Measurements from ENCODE around the gene PIK3CD.

GRCh38 chr1:9732123-9732971 is 80.8 kb downstream of the PIK3CD start:
- TF ChIP-seq GABPA (IDR thresholded peaks at IDR 0.05; ENCODE audit: low read depth) (no peak), CTCF (IDR thresholded peaks at IDR 0.05) (no peak), ELF1 (IDR thresholded peaks at IDR 0.05) (no peak), RFX5 (IDR thresholded peaks at IDR 0.05; ENCODE audit: low read length) (no peak), POLR2AphosphoS5 (IDR thresholded peaks at IDR 0.05; ENCODE audit: low read depth, low read length) (no peak), TAF1 (IDR thresholded peaks at IDR 0.05; ENCODE audit: borderline replicate concordance, low read depth, low read length) (no peak), RCOR1 (IDR thresholded peaks at IDR 0.05; ENCODE audit: low read length) (no peak), CHD2 (IDR thresholded peaks at IDR 0.05; ENCODE audit: low read length, partially characterized antibody) (no peak), IRF3 (IDR thresholded peaks at IDR 0.05; ENCODE audit: low read depth, low read length) (no peak), PBX3 (IDR thresholded peaks at IDR 0.05) (no peak)

Measured in SK-N-SH (cell line).